ENCODE measurements around the gene RNF38.
"Not testable (repeated sequence)": the region's sequence is repeated elsewhere in the genome, so short reads cannot be mapped to it uniquely, and the experiment has no call there.

The RNF38 gene

DNA sequence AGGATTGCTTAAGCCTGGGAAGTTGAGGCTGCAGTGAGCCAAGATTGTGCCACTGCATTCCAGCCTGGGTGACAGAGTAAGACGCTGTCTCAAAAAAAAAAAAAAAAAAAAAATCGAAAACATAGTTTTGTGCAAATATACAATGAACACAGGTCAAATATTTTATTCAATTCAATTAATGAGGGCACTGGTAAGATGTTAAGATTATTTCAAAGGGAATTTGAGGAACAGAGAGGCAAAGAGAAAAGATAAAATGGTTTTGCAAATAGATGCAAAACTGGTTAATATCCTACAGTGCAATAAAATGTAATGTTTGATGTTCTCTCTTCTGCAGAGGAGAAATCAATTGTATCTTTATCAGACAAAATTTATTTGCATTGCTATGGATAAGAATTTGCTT, 102.3 kb downstream of the RNF38 start:
- FAIRE-seq: no peak
- no peak for DNase-seq (ENCODE audit: low spot score)

DNA sequence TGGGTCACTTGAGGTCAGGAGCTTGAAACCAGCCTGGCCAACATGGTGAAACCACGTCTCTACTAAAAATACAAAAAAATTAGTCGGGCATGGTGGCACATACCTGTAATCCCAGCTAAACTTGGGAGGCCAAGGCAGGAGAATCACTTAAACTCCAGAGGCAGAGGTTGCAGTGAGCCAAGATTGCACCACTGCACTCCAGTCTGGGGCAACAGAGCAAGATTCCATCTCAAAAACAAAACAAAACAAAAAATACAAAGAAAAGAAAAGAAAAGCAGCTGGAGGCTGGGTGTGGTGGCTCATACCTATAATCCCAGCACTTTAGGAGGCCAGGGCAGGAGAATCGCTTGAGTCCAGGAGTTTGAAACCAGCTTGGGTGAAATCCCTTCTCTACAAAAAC, 105.1 kb downstream of the RNF38 start:
- not testable (repeated sequence) for FAIRE-seq

DNA sequence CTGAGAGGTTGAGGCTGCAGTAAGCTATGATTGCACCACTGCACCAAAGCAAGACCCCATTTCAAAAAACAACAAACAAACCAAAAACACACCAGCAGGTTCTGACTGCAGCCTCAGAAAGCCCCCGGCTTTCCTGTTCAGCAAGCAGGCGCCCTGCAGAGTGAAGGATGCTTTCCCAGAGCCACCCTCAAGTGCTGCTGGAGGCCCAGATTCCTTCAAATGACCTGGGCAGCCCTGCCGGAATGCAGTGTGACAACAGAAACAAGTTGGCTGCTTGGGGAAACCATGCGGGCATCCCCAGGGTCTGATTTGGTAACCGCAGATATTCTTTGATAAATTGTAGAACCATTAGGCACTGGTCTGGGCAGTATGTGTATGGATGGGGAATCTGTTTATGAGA, 106.2 kb downstream of the RNF38 start:
- no peak for DNase-seq (ENCODE audit: low spot score)
- no peak for FAIRE-seq

More for the DNA sequence above, 105.1 kb downstream of the RNF38 start:
- DNase-seq (ENCODE audit: low spot score): not testable (repeated sequence)

DNA sequence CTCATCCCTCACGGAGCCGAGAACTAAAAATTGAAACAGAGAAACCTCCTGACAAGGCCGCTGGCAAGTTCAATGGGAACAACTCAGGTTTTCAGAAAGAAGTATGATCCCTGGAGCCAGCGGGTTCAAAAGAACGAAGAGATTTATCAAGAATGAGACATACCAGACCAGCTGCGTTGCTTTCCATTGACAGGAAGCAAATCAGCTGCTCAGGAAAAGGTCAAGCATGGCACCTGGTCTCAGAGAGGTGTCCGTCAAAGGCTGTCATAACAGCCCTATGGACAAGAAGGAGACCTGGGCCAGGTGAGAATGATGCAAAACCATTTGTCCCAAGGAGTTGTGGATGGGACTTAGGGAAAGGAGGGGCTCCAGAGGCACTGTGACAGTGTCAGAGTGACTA, 106.9 kb downstream of the RNF38 start:
- FAIRE-seq: no peak
- DNase-seq (ENCODE audit: low spot score): no peak

DNA sequence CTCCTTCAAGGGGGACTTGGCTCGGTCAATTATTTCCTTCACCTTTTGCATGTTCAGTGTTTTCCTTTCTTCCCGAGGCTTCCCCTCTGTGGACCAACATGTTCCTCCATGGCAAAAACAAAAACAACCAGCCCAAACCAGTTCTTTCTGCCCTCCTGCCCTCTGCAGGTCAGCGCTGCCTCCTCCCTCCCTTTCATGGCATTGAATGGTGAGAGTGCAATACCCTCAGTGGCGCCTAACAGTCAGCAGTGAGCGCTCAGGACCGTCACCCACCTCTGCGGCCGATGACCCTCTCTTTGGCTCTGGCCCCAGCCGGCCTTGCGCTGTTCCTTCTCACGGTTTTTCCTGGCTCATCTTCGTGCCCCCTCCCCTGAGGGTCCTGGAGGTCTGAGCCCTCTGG, 107.4 kb downstream of the RNF38 start:
- DNase-seq (ENCODE audit: low spot score) (no peak), FAIRE-seq (no peak)

DNA sequence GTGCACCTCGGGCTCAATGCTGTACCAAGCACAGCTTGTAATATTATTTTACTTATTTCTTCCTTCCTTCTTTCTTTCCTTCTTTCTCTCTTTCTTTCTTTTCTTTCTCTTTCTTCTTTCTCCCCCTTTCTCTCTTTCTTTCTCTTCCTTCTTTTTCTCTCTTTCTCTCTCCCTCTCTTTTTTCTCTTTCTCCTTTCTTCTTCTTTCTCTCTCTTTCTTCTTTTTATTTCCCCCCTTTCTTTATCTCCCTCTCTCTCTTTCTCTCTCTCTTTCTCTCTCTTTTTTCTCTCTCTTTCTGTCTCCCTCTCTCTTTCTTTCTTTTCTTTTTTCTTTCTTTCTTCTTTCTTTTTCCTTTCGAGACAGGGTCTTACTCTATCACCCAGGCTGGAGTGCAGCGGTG, 109.1 kb downstream of the RNF38 start:
- no peak for FAIRE-seq
- DNase-seq (ENCODE audit: low spot score): no peak

DNA sequence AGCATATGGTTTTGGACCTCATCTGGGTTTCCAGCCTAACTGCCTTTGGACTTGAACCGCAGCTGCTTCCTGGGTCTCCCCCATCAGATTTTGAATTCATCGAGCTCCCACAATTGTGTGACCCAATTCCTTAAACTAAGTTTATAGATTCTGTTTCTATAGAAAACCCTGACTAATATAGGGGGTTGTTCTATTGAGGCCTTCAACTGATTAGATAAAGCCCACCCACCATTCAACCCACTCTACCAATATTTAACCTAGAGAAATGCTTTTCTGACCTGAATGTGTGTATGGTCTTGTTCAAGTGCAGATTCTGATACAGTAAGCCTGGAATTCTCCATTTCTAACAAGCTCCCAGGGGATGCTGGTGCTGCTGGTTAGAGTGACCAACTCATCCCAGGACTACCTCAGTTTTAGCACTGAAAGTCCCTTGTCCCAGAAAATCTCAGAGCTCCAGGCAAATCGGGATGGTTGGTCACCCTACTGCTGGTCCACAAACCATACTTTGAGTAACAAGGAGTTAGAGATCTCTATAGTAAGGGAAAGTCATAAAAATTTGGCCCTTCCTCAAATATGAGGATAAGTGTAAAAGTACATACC, 110.1 kb downstream of the RNF38 start:
- FAIRE-seq: no peak
- no peak for DNase-seq (ENCODE audit: low spot score)

DNA sequence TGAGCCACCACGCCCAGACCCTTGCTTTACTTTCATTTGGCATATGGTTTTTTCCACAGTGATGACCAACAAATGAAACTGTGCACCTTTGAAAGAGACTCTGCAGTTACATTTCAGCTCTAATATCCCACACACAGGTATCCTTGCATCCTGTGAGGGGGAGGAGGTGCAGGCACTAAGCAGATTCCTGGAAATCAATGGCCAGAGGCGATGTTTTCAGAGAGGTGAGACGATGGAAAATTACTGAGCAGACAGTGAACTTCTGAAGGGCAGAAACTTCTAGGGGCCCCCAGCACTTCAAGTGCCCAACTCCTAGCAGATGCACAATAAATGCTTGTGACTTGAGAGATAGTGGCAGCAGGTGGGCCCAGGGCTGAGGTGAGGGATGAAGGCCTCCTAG, 112.0 kb downstream of the RNF38 start:
- DNase-seq (ENCODE audit: low spot score) (no peak), FAIRE-seq (no peak)
